Activated T-cell treated with anti-CD3 and anti-CD28 coated beads, Interleukin-2, amount 50 U/mL, for 24 hours (primary cell): ENCODE measurements around the gene SAMD4B.

Experiments
- DNase-seq: peaks from one replicate; pipeline ENCODE4 v3.0.0-alpha.2; 2020
- H3K27ac Mint-ChIP-seq: 2 replicates; pipeline ENCODE4 v1.8.0; 2020; ENCODE audit warnings: mild to moderate bottlenecking, mixed read lengths
- H3K27me3 Mint-ChIP-seq: 2 replicates; pipeline ENCODE4 v1.8.0; 2020; ENCODE audit warnings: mixed read lengths
- H3K36me3 Mint-ChIP-seq: 2 replicates; pipeline ENCODE4 v1.8.0; 2020; ENCODE audit warnings: low read depth, mixed read lengths
- H3K4me1 Mint-ChIP-seq: 2 replicates; pipeline ENCODE4 v1.8.0; 2020; ENCODE audit warnings: low read depth, mixed read lengths
- H3K4me3 Mint-ChIP-seq: 2 replicates; pipeline ENCODE4 v1.8.0; 2020; ENCODE audit warnings: mild to moderate bottlenecking, moderate library complexity, mixed read lengths
- H3K9me3 Mint-ChIP-seq: 2 replicates; pipeline ENCODE4 v1.8.0; 2020; ENCODE audit warnings: mixed read lengths

SAMD4B gene

GRCh38 chr19:39434123-39435076, 92.2 kb downstream of the SAMD4B start:
- peaks cover 58% of the 10 kb centered on the region for H3K4me1 Mint-ChIP-seq
- H3K36me3 Mint-ChIP-seq = peaks cover 59% of the 10 kb centered on the region
- H3K27ac Mint-ChIP-seq = peak overlapping the region; percentile 99
- H3K9me3 Mint-ChIP-seq = no peaks in the 10 kb centered on the region
- DNase-seq = no peak
- peak overlapping the region; percentile 95 for H3K4me3 Mint-ChIP-seq
- H3K27me3 Mint-ChIP-seq = no peaks in the 10 kb centered on the region
